ENCODE results near the gene HAO2.
"Not testable (repeated sequence)": the region's sequence is repeated elsewhere in the genome, so short reads cannot be mapped to it uniquely, and the experiment has no call there.

HAO2 gene

DNA sequence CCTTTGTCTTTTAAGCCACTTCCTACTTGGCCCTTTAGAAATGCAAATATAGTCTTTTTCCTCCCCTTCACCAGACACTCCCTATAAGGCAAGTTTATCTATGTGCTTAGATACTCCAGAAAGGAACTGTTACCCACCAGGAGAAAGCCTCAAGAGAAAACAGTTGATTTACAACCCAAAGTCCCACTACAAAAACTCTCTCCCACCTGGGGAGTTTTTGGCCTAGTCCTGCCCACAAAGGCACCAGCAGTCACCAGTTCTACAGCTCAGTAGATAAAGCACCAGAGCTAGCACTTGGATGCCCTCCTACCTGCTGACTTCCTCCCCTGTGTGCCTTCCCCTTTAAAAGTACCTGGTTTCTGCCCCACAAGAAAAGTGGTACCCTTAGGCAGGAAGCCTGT lies 27.7 kb upstream of the HAO2 start:
- DNase-seq = no peak

DNA sequence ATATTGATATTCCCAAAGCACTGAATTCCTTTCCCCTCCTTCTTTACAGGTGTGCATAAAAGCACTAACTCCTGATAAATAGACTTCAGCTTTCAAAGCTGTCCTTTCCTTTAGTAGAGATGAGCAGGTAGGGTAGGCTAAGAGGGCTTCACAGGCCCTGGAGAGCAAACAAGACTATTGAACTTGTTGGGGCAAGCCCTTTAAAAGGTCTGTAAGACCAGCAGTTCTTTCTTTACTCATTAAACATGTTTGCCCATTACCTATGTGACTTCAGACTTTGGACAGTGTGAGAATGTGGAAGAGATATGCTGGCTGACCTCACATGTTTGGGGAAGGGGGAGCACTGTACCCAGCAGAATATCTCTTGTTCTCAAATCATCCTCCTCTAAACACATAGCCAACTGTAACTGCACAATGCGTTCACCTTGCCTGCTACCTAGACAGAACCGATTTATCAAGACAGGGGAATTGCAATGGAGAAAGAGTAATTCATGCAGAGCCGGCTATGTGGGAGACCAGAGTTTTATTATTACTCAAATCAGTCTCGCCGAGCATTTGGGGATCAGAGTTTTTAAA lies 27.1 kb upstream of the HAO2 start:
- DNase-seq = no peak

- no peak for DNase-seq
Measured at GRCh38 chr1:119345398-119345797, 23.2 kb upstream of the HAO2 start.

- DNase-seq = no peak
Measured at GRCh38 chr1:119347858-119348257, 20.7 kb upstream of the HAO2 start.

DNA sequence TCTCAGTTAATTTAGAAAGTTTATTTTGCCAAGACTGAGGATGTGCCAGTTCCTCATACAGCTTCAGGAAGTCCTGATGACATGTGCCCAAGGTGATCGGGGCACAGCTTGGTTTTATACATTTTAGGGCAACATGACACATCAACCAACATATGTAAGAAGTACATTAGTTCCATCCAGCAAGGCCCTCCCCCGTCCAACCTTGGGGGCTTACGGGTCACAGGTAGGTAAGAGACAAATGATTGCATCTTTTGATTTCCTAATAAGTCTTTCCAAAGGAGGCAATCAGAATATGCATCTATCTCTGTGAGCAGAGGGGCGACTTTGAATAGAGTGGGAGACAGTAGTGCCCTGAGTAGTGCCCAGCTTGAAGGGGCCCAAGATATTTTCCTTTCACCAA lies 19.6 kb upstream of the HAO2 start:
- no peak for DNase-seq

DNA sequence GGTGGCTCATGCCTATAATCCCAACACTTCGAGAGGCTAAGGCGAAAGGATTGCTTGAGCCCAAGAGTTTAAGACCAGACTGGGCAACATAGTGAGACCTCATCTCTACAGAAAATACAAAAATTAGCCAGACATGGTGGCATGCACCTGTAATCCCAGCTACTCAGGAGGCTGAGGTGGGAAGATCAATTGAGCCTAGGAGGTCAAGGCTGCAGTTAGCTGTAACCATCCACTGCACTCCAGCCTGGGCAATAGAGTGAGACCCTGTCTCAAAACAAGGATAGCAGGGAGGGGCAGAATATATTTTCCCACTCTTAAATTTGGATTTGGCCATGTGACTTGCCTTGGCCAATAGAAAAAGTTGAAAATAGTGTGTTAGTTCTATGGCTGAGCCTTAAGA lies 17.7 kb upstream of the HAO2 start:
- DNase-seq = not testable (repeated sequence)

GRCh38 chr1:119351997-119352396 lies 16.6 kb upstream of the HAO2 start:
- no peak for DNase-seq

DNA sequence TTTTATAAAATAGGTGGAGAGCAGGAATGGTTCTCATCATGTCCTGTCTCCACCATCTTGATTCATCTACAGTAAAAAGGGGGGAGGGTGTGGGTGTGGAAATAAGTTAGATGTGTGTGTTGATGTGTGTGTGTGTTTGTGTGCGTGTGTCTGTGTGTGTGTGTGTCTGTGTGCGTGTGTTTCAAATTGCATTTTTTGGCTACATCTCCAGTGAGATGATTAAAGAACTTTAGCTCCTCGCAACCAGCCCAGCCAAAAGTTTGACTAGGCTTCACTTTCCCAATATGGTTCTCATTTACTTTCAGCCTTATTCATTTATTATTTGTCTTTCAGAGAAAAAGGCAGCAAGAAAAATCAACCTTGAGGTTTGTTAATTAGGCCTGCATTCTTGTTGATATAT lies 14.7 kb upstream of the HAO2 start:
- DNase-seq = no peak

- DNase-seq = no peak
Measured at GRCh38 chr1:119358636-119359035, 9.9 kb upstream of the HAO2 start.

- no peak for DNase-seq
Measured at GRCh38 chr1:119359730-119360129, 8.9 kb upstream of the HAO2 start.

DNA sequence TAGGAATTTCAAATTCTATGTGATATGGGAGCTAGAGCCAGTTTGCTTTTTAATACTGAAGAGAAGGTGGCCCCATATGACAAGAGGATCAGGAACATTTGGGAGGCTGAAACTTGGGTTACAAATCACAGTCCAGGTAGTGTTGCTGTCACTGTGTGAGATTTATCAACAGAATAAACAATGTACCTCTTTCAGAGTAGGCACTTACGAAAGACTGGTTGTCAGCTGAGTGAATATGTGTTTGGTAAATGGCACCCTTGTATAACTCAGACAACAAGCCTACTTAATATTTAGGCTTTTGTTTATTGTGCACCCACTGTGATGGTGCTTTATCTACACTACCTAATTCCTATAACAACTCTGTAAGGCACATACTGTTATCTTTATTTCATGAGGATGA lies 7.4 kb upstream of the HAO2 start:
- no peak for DNase-seq

GRCh38 chr1:119361620-119362344 lies 6.8 kb upstream of the HAO2 start:
- DNase-seq = no peak

DNA sequence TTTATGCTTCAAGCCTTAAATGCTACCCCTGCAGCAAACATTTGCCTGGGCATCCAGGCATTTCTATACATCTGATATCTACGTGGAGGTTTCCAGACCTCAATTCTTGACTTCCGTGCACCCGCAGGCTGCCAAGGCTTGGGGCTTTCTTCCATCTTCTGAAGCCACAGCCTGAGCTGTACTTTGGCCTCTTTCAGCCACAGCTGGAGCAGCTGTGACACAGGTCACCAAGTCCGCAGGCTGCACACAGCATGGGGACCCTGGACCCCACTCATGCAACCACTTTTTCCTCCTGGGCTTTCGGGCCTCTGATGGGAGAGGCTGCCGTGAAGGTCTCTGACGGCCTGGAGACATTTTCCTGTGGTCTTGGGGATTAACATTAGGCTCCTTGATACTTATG lies 5.4 kb upstream of the HAO2 start:
- DNase-seq = no peak

GRCh38 chr1:119364640-119365039 lies 3.9 kb upstream of the HAO2 start:
- no peak for DNase-seq

- no peak for DNase-seq
Measured at GRCh38 chr1:119366424-119366823, 2.2 kb upstream of the HAO2 start.

DNA sequence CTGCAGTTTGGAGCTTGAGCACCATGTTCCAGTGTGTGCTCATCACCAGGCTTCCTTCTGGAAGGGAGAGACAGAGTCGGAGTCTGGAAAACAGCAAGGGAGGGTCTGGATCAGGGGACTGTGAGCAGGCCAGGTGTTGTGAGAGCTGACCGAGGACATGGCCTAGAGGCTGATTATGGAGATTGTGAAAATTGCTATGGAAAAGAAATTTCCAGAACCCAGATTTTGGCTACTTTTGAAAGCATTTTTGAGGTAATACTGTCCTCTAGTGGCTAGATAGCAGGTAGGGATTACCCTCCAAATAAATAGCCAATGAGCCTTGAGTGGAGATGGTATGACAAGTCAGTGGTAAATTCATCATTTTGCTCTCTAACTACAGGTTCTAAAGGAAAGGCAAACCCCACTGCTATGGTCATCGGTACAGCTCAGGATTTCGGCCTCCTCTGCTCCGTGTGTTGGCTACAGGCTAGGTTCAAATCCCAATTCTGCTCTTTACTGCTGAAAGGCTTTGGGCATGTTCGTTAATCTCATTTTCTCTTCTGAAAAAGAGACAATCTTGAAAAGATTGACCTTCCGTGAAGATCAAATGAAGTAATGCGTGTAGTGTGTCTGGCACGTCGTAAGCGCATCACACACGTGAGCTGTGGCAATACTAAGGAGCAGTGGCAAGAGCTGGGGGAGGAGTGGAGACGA lies 1.0 kb upstream of the HAO2 start:
- DNase-seq = peak; percentile 45

DNA sequence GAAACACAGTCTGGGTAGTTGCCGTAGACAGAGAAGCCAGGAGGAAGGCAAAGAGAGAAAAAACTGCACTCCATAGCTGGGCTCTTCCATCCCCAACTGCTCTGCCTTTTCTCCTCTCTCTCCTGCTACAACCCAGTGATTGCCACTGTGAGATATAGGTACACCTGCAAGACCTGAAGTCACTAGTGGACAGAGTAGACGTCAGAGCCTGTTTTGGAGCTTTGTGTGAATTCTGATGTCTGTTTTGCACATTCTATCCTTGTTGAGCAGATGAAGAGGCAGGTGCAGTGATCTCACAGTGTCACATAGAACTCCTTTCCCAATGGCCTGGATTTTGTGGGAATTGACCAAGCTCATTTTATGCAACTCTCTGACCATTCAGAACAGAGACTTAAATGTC lies 2.2 kb downstream of the HAO2 start:
- no peak for DNase-seq

GRCh38 chr1:119371815-119372214 lies 3.2 kb downstream of the HAO2 start:
- DNase-seq = no peak

DNA sequence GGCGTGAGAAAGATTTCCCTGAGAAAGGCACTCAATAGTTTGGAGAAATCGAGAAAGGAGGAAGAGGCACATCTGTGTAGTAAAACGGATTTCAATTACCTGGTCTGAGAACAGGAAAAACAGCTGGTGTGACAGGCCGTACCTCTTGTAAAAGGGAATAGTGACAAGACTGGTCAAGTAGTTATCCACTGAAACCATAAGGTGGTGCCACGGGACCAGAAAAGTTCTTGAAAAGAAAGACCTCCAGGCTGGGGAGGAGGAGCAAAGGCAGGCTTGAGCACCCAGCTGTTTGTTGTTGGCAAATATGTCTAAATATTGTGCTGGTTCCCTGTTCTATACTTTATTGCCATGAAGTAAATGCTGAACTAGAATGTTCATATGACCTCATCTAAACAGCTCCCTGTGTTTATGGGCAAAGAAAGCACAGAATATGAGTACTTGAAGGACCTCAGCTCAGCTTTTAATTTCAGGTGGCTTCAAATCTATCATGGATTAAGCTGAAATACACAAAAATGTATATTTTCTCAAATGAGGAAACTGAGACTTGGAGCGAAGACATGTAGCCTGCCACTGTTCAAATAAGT lies 4.0 kb downstream of the HAO2 start:
- DNase-seq = no peak

DNA sequence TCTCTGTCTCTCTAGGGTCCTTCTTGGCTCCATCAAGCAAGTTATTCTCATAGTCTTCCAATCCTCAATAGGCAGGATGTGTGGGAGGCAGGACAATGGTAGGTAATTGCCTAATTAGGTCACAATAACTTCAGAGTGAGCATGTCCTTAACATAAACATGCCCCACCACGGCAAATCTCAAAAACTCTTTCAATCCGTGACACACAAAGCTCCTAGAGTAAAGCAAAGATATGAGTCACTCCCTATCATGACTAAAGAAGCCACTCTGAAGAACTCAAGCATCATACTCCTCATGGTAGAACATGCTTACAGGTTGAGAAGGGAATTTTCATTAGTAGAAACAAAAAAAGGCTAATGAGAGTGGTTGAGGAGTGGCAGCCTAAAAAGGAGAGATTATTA lies 4.9 kb downstream of the HAO2 start:
- DNase-seq = no peak

- DNase-seq = no peak
Measured at GRCh38 chr1:119374208-119374874, 5.8 kb downstream of the HAO2 start.

DNA sequence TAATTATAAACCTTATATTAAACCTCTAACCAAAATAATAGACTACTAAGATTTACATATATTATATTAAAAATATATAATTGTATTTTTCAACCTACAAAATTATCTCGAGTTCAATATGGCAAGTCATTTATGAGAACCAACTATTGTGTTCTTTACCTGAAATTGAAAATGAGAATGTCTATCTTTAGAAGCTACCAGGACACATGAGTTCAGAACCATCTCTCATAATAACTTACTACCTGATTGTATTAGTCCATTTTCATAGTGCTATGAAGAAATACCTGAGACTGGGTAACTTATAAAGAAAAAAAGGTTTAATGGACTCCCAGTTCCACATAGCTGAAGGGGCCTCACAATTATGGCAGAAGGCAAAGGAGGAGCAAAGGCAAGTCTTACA lies 6.8 kb downstream of the HAO2 start:
- no peak for DNase-seq

DNA sequence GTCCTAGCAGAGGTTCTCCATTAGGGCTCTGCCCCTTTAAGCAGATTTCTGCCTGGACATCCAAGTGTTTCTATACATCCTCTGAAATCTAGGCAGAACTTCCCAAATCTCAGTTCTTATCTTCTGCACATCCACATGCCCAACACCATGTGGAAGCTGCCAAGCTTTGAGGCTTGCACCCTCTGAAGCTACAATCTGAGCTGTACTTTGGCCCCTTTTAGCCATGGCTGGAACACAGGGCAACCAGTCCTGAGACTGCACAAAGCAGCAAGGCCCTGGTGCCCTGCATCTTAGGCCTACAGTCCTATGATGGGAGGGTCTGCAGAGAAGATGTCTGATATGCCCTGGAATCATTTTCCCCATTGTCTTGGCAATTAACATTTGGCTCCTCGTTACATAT lies 8.0 kb downstream of the HAO2 start:
- DNase-seq = no peak
